ENCODE measurements around the gene S1PR2.
"Not testable (repeated sequence)": the region's sequence is repeated elsewhere in the genome, so short reads cannot be mapped to it uniquely, and the experiment has no call there.

S1PR2 gene

DNA sequence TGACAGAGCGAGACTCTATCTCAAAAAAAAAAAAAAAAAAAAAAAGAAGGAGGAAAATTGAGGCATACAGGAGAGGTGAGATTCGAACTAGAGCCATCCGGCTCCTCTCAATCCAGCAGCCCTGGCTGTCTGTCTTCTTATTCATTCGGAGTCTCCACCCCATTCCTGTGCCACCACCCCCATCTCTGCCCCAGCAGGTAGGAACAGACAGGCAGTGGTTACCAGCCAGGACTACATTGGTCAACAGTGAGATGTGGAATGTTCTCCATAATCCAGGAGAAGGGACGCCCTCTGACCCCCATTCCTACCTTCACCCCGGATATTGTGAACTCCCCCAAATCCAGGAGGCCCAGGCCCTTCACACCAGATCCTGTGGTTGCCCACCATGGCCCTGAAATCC lies 6.6 kb upstream of the S1PR2 start:
- H3K9me3 Mint-ChIP-seq, result no peaks in the 10 kb centered on the region
- no peak overlapping the region for H3K27ac Mint-ChIP-seq
- H3K36me3 Mint-ChIP-seq (ENCODE audit: low read depth), result no peaks in the 10 kb centered on the region
- no peak for TF ChIP-seq CTCF (IDR thresholded peaks at IDR 0.05)
- H3K4me1 Mint-ChIP-seq, result peaks cover 16% of the 10 kb centered on the region
- H3K27me3 Mint-ChIP-seq (ENCODE audit: low read depth, poor library complexity), result peaks cover 13% of the 10 kb centered on the region
- DNase-seq, result no peak
- no peak overlapping the region for H3K4me3 Mint-ChIP-seq

DNA sequence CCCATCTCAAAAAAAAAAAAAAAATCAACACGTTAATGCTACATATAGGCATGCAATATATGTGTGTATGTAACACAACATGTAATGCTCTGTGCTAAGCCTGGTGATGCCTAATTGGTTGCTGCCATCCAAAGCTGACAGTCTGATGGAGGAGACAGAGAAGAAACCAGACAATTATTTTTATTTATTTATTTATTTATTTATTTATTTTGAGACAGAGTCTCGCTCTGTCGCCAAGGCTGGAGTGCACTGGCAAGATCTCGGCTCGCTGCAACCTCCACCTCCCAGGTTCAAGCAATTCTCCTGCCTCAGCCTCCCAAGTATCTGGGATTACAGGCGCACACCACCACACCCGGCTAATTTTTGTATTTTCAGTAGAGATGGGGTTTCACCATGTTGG lies 4.3 kb upstream of the S1PR2 start:
- H3K9me3 Mint-ChIP-seq; H3K4me3 Mint-ChIP-seq; H3K27ac Mint-ChIP-seq; H3K27me3 Mint-ChIP-seq (ENCODE audit: low read depth, poor library complexity); DNase-seq; H3K36me3 Mint-ChIP-seq (ENCODE audit: low read depth): not testable (repeated sequence)
- peaks cover 22% of the 10 kb centered on the region for H3K4me1 Mint-ChIP-seq

GRCh38 chr19:10235003-10235402 lies 3.9 kb upstream of the S1PR2 start:
- no peak for TF ChIP-seq CTCF (IDR thresholded peaks at IDR 0.05)
- no peaks in the 10 kb centered on the region for H3K36me3 Mint-ChIP-seq (ENCODE audit: low read depth)
- H3K4me1 Mint-ChIP-seq, result peaks cover 22% of the 10 kb centered on the region
- H3K9me3 Mint-ChIP-seq, result no peaks in the 10 kb centered on the region
- H3K4me3 Mint-ChIP-seq, result no peak overlapping the region
- peaks cover 9% of the 10 kb centered on the region for H3K27me3 Mint-ChIP-seq (ENCODE audit: low read depth, poor library complexity)
- no peak overlapping the region for H3K27ac Mint-ChIP-seq
- no peak for DNase-seq

DNA sequence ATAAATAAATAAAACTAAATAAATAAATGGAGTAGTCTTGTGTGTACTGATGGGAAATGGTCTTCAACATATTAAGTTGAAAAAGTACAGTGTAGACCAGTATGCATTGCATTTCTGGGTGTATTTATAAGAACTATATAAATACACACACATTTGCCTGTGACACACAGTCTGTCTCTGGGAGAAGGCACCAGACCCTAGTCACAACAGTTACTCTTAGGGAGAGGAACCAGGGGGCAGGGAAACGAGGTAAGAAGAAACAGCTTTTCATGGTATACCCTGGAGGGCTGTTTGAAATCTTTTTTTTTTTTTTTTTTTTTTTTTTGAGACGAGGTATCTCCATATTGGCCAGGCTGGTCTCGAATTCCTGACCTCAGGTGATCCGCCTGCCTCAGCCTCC lies 2.8 kb upstream of the S1PR2 start:
- Mint-ChIP-seq H3K27ac (no peak overlapping the region), H3K36me3 (ENCODE audit: low read depth) (no peaks in the 10 kb centered on the region), H3K4me3 (no peak overlapping the region), H3K27me3 (ENCODE audit: low read depth, poor library complexity) (peaks cover 9% of the 10 kb centered on the region), H3K4me1 (peaks cover 31% of the 10 kb centered on the region), H3K9me3 (no peaks in the 10 kb centered on the region)
- no peak for TF ChIP-seq CTCF (IDR thresholded peaks at IDR 0.05)
- DNase-seq, result no peak

DNA sequence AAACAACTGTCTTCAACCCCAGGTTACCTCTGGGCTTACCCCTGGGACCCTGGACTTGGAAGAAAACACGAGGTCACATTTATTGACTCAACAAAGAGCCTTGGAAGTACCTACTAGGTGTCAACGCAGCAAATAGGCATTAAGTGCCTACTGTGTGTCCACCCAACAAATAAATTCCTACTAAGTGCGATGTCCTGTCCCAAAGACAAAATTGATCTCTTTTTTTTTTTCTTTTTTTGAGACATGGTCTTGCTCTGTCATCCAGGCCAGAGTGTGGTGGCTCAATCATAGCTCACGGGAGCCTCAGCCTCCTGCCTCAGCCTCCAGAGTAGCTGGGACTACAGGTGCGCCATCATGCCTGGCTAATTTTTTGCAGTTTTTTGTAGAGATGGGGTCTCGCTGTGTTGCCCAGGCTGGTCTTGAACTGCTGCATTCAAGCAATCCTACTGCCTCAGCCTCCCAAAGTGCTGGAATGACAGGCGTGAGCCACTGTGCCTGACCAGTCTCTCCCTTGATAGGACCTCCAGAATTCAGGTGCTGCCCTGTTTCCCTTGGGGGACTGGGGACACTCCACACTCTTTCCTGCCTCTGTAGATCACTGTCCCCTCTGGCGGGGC lies 589 bp upstream of the S1PR2 start:
- no peak for TF ChIP-seq CTCF (IDR thresholded peaks at IDR 0.05)
- peak overlapping the region; percentile 91 for H3K27ac Mint-ChIP-seq
- no peaks in the 10 kb centered on the region for H3K36me3 Mint-ChIP-seq (ENCODE audit: low read depth)
- no peak for DNase-seq
- peak overlapping the region; percentile 76 for H3K4me3 Mint-ChIP-seq
- H3K9me3 Mint-ChIP-seq, result no peaks in the 10 kb centered on the region
- H3K27me3 Mint-ChIP-seq (ENCODE audit: low read depth, poor library complexity), result peaks cover 3% of the 10 kb centered on the region
- peaks cover 44% of the 10 kb centered on the region for H3K4me1 Mint-ChIP-seq

GRCh38 chr19:10230173-10230860 lies 814 bp downstream of the S1PR2 start:
- TF ChIP-seq CTCF (IDR thresholded peaks at IDR 0.05), result no peak
- H3K9me3 Mint-ChIP-seq, result no peaks in the 10 kb centered on the region
- no peaks in the 10 kb centered on the region for H3K27me3 Mint-ChIP-seq (ENCODE audit: low read depth, poor library complexity)
- peak overlapping the region; percentile 86 for H3K4me3 Mint-ChIP-seq
- H3K36me3 Mint-ChIP-seq (ENCODE audit: low read depth), result no peaks in the 10 kb centered on the region
- DNase-seq, result peak; percentile 79
- H3K4me1 Mint-ChIP-seq, result peaks cover 41% of the 10 kb centered on the region
- no peak overlapping the region for H3K27ac Mint-ChIP-seq

All from nephron progenitor cell (in vitro differentiated cells).